Measurements from ENCODE around the gene ANP32E. TPM values are rescaled to one million over a fixed set of nuclear protein-coding genes. Genes with fewer than 3 reads are reported as not detected.

Gene ANP32E
- total RNA-seq, 1 donor from 2014 or later, result 48.9 TPM

DNA sequence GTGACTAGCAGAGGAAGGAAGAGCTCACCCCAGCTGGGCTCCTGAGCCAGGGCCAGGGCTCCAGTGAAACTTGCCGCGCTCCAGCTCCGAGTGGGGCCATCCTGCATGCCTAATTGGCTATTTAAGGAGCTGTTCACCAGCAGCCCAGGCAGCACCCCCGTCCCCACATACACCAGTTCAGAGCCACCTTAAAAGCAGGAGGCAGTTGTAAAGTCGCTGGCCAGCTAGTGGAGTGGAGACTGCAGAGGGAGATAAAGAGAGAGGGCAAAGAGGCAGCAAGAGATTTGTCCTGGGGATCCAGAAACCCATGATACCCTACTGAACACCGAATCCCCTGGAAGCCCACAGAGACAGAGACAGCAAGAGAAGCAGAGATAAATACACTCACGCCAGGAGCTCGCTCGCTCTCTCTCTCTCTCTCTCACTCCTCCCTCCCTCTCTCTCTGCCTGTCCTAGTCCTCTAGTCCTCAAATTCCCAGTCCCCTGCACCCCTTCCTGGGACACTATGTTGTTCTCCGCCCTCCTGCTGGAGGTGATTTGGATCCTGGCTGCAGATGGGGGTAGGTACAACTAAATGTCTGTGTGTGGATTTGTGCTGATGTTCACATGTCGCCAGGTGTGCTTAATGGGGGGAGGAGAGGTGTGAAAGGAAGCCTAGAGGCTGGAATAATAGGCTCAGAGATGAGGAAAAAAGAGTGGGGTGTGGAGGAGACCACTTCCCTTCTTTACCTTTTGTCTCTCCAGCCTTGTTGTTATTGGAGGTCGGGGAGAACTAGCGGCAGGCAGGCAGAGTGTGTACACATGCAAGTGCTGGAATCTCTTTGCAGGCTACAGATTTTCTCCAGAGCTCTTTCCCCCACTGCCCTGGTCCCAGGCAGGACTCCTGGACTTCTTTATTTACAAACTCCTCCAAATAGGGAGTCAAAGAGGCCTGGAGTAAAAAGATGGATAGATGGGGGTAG is 22.0 kb upstream of the ANP32E start, which contains the start of gene CA14:
CA14 (plus strand) TSS at position 151 of the 962 bp plus-strand sequence; CDS start at position 506, 355 bp downstream.
- DNase-seq (ENCODE audit: low read depth) (no peak), FAIRE-seq (no peak)
- H3K4me3 Mint-ChIP-seq (ENCODE audit: unreplicated experiment), result peak within 1 kb of the TSS; percentile 66
- peak within 1 kb of the TSS; percentile 53 for H3K27ac Mint-ChIP-seq (ENCODE audit: unreplicated experiment)
- H3K36me3 ChIP-seq (ENCODE audit: insufficient read depth, low read length), result no peaks in the 10 kb centered on the region
- H3K9me3 ChIP-seq (ENCODE audit: insufficient read depth, low read depth, low read length), result no peaks in the 10 kb centered on the region
- H3K4me1 Mint-ChIP-seq (ENCODE audit: low read depth, unreplicated experiment), result peaks cover 49% of the 10 kb centered on the region
- H4K20me1 ChIP-seq (ENCODE audit: insufficient read depth, low read length), result no peaks in the 10 kb centered on the region
- no peak within 1 kb of the TSS for H3K9ac ChIP-seq (ENCODE audit: low read length)
- H3K27me3 ChIP-seq (ENCODE audit: insufficient read depth, low read length), result peaks cover 28% of the 10 kb centered on the region
- H3K79me2 ChIP-seq (ENCODE audit: insufficient read depth, low read length), result no peaks in the 10 kb centered on the region
- H3K4me3 ChIP-seq (ENCODE audit: insufficient read depth, low read depth, low read length), result peak within 1 kb of the TSS; percentile 35
- H3K4me2 ChIP-seq (ENCODE audit: low read length), result peak within 1 kb of the TSS; percentile 80
- H3K27me3 Mint-ChIP-seq (ENCODE audit: low read depth, unreplicated experiment), result no peaks in the 10 kb centered on the region
- peak within 1 kb of the TSS; percentile 70 for H2AFZ ChIP-seq (ENCODE audit: low read depth, low read length)
- H3K4me1 ChIP-seq (ENCODE audit: insufficient read depth, low read length), result peaks cover 22% of the 10 kb centered on the region
- no peaks in the 10 kb centered on the region for H3K36me3 Mint-ChIP-seq (ENCODE audit: low read depth, unreplicated experiment)
- H3K9me3 Mint-ChIP-seq (ENCODE audit: unreplicated experiment), result no peaks in the 10 kb centered on the region
- TF ChIP-seq, protein P1, sequence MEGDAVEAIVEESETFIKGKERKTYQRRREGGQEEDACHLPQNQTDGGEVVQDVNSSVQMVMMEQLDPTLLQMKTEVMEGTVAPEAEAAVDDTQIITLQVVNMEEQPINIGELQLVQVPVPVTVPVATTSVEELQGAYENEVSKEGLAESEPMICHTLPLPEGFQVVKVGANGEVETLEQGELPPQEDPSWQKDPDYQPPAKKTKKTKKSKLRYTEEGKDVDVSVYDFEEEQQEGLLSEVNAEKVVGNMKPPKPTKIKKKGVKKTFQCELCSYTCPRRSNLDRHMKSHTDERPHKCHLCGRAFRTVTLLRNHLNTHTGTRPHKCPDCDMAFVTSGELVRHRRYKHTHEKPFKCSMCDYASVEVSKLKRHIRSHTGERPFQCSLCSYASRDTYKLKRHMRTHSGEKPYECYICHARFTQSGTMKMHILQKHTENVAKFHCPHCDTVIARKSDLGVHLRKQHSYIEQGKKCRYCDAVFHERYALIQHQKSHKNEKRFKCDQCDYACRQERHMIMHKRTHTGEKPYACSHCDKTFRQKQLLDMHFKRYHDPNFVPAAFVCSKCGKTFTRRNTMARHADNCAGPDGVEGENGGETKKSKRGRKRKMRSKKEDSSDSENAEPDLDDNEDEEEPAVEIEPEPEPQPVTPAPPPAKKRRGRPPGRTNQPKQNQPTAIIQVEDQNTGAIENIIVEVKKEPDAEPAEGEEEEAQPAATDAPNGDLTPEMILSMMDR (IDR thresholded peaks at IDR 0.05; ENCODE audit: insufficient read depth, low read depth, low read length), result no peak
- TF ChIP-seq EZH2 (IDR thresholded peaks at IDR 0.05; ENCODE audit: insufficient read depth, low read length), result no peak
- no peak within 1 kb of the TSS for H3K27ac ChIP-seq (ENCODE audit: low read depth, low read length)

DNA sequence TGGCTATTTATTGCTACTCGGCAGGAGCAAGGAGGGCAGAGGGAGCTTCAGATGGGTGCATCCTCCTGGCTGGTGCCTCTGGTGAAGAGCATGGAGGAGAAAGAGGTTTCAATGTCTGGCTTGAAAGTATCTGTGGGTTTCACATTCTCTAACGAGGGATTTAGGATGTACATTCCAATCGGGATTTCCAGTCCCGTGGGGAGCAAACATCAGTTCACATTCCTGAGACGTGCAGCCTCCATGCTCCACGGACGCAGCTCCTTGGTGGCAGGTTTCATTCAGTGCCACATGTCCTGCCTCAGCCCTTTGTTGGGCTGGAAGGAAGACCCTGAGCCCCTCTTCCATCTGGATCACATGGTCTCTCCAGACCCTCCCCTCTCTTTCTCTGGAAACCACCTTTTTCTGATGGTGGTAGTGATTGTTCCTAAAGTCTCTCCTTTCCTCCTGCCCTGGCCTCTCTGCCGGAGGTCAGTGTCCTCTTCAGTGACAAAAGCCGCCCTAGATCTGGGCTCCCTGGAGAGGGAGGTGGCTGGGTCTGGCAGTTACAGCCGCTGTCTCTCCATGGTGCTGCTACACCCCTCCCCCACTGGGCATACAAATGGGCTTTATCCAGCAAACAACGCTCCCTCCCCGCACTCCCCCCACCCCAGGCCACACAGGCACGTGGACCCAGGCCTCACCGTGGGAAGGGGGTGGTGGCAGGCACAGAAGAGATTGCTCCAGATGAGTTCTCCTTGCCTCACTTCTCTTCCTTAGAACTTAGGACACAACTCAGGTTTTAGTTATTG is 20.8 kb upstream of the ANP32E start:
- peak overlapping the region; percentile 53 for H3K27ac Mint-ChIP-seq (ENCODE audit: unreplicated experiment)
- Histone ChIP-seq H2AFZ (ENCODE audit: low read depth, low read length) (peak overlapping the region; percentile 70), H3K4me3 (ENCODE audit: insufficient read depth, low read depth, low read length) (peak overlapping the region; percentile 35), H3K27ac (ENCODE audit: low read depth, low read length) (no peak overlapping the region), H3K4me1 (ENCODE audit: insufficient read depth, low read length) (peaks cover 19% of the 10 kb centered on the region), H3K9ac (ENCODE audit: low read length) (no peak overlapping the region), H4K20me1 (ENCODE audit: insufficient read depth, low read length) (no peaks in the 10 kb centered on the region), H3K4me2 (ENCODE audit: low read length) (peak overlapping the region; percentile 80), H3K36me3 (ENCODE audit: insufficient read depth, low read length) (no peaks in the 10 kb centered on the region), H3K79me2 (ENCODE audit: insufficient read depth, low read length) (no peaks in the 10 kb centered on the region), H3K27me3 (ENCODE audit: insufficient read depth, low read length) (peaks cover 28% of the 10 kb centered on the region), H3K9me3 (ENCODE audit: insufficient read depth, low read depth, low read length) (no peaks in the 10 kb centered on the region)
- H3K4me3 Mint-ChIP-seq (ENCODE audit: unreplicated experiment), result peak overlapping the region; percentile 66
- TF ChIP-seq, protein P1 (IDR thresholded peaks at IDR 0.05; ENCODE audit: insufficient read depth, low read depth, low read length), result no peak
- DNase-seq (ENCODE audit: low read depth), result no peak
- no peak for FAIRE-seq
- H3K4me1 Mint-ChIP-seq (ENCODE audit: low read depth, unreplicated experiment), result peaks cover 42% of the 10 kb centered on the region
- no peaks in the 10 kb centered on the region for H3K36me3 Mint-ChIP-seq (ENCODE audit: low read depth, unreplicated experiment)
- no peaks in the 10 kb centered on the region for H3K27me3 Mint-ChIP-seq (ENCODE audit: low read depth, unreplicated experiment)
- H3K9me3 Mint-ChIP-seq (ENCODE audit: unreplicated experiment), result no peaks in the 10 kb centered on the region
